Measurements from ENCODE around the gene CTNNBL1. TPM values are rescaled to one million over a fixed set of nuclear protein-coding genes. Genes with fewer than 3 reads are reported as not detected.

Gene CTNNBL1
- polyA plus RNA-seq, 3 donors = 51.1 to 58.4 (median 51.8) TPM

GRCh38 chr20:37735541-37735940 is 41.7 kb downstream of the CTNNBL1 start:
- DNase-seq (ENCODE audit: low read depth in 3 of 3, low spot score in 2 of 3) = no peak

- no peak for DNase-seq (ENCODE audit: low read depth in 3 of 3, low spot score in 2 of 3)
Measured at GRCh38 chr20:37736132-37736531, 42.3 kb downstream of the CTNNBL1 start.

- no peak for DNase-seq (ENCODE audit: low read depth in 3 of 3, low spot score in 2 of 3)
Measured at GRCh38 chr20:37737826-37738420, 44.1 kb downstream of the CTNNBL1 start.

- DNase-seq (ENCODE audit: low read depth in 3 of 3, low spot score in 2 of 3) = no peak
Measured at GRCh38 chr20:37741055-37741454, 47.2 kb downstream of the CTNNBL1 start.

GRCh38 chr20:37741570-37741969 is 47.7 kb downstream of the CTNNBL1 start:
- no peak for DNase-seq (ENCODE audit: low read depth in 3 of 3, low spot score in 2 of 3)

- no peak for DNase-seq (ENCODE audit: low read depth in 3 of 3, low spot score in 2 of 3)
Measured at GRCh38 chr20:37742131-37742530, 48.3 kb downstream of the CTNNBL1 start.

- no peak for DNase-seq (ENCODE audit: low read depth in 3 of 3, low spot score in 2 of 3)
Measured at GRCh38 chr20:37744347-37744746, 50.5 kb downstream of the CTNNBL1 start.

- no peak for DNase-seq (ENCODE audit: low read depth in 3 of 3, low spot score in 2 of 3)
Measured at GRCh38 chr20:37745553-37745952, 51.7 kb downstream of the CTNNBL1 start.

GRCh38 chr20:37748015-37748414 is 54.2 kb downstream of the CTNNBL1 start:
- no peak for DNase-seq (ENCODE audit: low read depth in 3 of 3, low spot score in 2 of 3)

- no peak for DNase-seq (ENCODE audit: low read depth in 3 of 3, low spot score in 2 of 3)
Measured at GRCh38 chr20:37749218-37749617, 55.4 kb downstream of the CTNNBL1 start.

- no peak for DNase-seq (ENCODE audit: low read depth in 3 of 3, low spot score in 2 of 3)
Measured at GRCh38 chr20:37749620-37750403, 56.0 kb downstream of the CTNNBL1 start.

- DNase-seq (ENCODE audit: low read depth in 3 of 3, low spot score in 2 of 3) = no peak
Measured at GRCh38 chr20:37755665-37756064, 61.8 kb downstream of the CTNNBL1 start.

- no peak for DNase-seq (ENCODE audit: low read depth in 3 of 3, low spot score in 2 of 3)
Measured at GRCh38 chr20:37756234-37756633, 62.4 kb downstream of the CTNNBL1 start.

GRCh38 chr20:37757550-37757949 is 63.7 kb downstream of the CTNNBL1 start:
- no peak for DNase-seq (ENCODE audit: low read depth in 3 of 3, low spot score in 2 of 3)

- no peak for DNase-seq (ENCODE audit: low read depth in 3 of 3, low spot score in 2 of 3)
Measured at GRCh38 chr20:37758332-37758731, 64.5 kb downstream of the CTNNBL1 start.

GRCh38 chr20:37759052-37759553 is 65.3 kb downstream of the CTNNBL1 start:
- no peak for DNase-seq (ENCODE audit: low read depth in 3 of 3, low spot score in 2 of 3)

GRCh38 chr20:37759761-37760209 is 66.0 kb downstream of the CTNNBL1 start:
- DNase-seq (ENCODE audit: low read depth in 3 of 3, low spot score in 2 of 3) = no peak

- no peak for DNase-seq (ENCODE audit: low read depth in 3 of 3, low spot score in 2 of 3)
Measured at GRCh38 chr20:37760322-37760721, 66.5 kb downstream of the CTNNBL1 start.

GRCh38 chr20:37762716-37763485 is 69.1 kb downstream of the CTNNBL1 start:
- no peak for DNase-seq (ENCODE audit: low read depth in 3 of 3, low spot score in 2 of 3)

GRCh38 chr20:37764333-37764935 is 70.6 kb downstream of the CTNNBL1 start:
- DNase-seq (ENCODE audit: low read depth in 3 of 3, low spot score in 2 of 3) = no peak

GRCh38 chr20:37770908-37771307 is 77.1 kb downstream of the CTNNBL1 start:
- no peak for DNase-seq (ENCODE audit: low read depth in 3 of 3, low spot score in 2 of 3)
